GM04504 (cell line): ENCODE measurements around the gene SAMD1.
"Not testable (repeated sequence)": the region's sequence is repeated elsewhere in the genome, so short reads cannot be mapped to it uniquely, and the experiment has no call there.

Experiments used
- DNase-seq: peaks from one replicate; pipeline ENCODE4 v3.0.0-alpha.2; 2012; ENCODE audit warnings: low read depth

SAMD1 gene

DNA sequence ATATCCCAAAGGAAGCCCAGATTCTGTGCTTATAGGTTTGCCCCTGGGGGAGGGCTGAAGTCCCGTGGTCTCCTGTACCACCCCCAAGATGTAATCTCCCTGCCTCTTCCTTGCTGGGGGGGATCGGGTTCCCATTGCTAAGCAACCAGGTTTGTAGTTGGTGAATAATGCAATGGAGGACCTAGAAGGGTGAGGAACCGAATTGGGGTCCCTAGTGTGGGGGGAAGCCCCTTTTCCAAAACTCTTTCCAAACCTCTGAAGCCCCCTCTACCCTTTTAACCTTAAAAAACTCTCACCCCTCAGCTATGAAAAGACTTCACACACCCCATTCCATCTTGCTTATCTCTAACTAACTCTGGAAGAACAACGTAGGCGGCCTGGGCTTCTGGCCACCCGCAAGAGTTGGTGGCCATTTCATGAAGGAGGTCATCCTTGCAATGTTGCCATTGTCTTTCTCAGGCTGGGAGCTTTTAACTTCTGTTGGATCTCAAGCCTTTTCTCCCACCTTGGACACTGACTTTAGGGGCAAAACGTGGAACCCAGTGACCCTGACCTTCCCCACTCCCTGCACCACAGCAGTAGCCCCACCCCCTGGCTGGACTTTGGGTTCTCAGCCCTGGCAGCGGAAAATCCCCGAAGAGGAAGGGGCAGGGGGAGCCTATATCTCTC, 29.3 kb downstream of the SAMD1 start:
- DNase-seq = no peak

DNA sequence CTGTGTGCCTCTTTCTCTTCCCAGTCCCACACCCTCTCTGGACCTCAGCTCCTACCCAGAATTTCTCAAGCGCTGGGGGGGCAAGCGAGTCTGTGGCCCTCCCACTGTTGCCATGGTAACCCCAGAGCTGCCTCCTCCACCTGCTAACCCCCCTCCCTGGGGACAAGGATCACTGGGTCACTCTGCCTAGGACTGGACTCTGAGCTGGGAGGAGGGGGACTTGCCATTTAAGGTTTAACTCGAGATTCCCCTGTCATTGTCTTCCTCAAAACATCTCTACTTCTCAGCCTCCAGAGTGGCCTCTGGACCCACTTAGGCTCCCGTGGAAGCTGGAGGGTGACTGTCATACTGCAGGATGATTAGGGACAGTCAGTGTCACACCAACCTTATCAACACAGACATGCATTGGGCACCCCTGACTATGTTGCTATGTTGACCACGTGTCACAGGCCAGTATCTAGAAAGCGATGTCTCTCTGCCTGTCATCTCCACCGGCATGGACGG, 30.8 kb downstream of the SAMD1 start:
- DNase-seq = no peak

DNA sequence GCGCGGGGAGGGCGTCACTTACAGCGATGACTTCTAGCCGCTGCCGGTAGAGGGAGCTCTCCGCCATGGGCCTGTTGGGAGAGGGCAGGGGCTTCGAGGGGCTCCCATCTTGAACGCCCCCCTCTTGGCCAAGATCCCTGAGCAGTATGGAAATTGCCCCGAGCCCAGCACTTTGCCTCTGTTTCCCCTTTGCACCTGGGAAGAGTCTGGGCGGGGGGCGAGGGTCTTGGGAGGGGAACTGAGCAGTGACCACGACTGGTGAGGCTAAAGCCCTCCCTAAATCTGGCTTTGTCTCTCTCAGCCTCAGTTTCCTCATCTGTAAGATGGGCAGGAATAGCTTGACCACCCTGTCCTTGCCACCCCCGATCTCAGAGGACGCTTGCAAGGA, 31.5 kb downstream of the SAMD1 start:
- no peak for DNase-seq

DNA sequence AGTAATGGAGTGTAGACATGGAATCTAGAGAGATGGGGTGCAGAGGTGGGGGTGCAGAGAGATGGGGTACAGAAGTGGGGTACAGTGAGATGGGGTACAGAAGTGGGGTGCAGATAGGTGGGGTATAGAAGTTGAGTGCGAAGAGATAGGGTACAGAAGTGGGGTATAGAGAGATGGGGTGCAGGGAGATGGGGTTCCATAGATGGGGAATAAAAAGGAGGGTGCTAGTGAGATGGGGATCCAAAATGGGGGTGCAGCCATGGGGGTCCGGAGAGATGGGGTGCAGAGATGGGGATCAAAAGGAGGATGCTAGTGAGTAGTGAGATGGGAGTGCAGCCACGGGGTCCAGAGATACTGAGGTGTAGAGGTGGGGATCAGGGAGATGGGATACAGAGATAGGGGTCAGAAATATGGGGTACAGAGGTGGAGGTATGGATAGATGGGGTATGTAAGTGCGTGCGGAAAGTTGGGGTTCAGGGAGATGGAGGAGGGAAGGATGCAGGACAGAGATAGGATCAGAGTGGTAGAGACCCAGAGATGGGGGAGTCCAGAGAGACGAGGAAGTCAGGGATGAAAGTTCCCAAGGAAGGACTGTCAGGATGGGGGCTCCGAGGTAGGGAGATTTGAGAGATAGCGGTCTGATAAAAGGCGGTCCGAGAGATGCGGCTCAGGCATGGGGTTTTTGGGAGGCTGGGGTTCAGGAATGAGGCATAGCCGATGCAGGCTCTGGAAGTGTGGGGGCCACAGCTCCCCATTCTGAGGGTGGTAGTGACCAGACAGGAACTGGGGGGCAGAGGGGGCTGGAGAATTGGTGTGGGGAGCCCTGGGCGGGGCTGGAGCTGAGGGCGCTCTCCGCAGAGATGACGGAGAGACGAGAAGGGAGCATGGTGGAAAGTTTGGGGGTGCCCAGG, 32.1 kb downstream of the SAMD1 start:
- no peak for DNase-seq

DNA sequence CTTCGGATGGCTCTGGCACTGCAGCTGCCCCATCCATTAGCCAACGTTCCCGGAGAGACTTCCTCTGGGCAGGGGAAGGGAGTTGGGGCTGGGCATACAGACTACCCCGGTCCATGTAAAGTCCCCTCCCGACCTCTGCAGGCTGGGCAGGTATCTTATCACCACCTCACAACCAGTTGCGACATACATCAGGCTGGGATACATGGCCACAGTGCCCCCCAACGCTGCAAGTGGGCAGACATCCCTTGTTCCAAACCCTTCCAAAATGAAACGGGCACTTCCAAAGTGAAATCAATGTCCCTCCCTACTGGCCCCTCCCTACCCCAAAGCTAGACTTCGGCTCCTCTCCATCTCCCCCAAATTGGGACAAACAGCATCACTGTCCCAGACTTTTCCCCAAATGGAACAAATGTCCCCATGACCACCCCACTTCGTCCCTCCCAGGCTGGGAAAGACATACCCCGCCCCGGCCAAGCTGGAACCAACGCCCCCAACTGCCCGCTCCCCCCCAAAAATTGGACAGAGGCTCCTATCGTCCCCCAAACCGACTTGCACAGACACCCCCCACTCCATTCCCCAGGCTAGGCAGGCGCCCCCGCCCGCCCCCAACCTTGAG, 33.7 kb downstream of the SAMD1 start:
- DNase-seq = no peak

DNA sequence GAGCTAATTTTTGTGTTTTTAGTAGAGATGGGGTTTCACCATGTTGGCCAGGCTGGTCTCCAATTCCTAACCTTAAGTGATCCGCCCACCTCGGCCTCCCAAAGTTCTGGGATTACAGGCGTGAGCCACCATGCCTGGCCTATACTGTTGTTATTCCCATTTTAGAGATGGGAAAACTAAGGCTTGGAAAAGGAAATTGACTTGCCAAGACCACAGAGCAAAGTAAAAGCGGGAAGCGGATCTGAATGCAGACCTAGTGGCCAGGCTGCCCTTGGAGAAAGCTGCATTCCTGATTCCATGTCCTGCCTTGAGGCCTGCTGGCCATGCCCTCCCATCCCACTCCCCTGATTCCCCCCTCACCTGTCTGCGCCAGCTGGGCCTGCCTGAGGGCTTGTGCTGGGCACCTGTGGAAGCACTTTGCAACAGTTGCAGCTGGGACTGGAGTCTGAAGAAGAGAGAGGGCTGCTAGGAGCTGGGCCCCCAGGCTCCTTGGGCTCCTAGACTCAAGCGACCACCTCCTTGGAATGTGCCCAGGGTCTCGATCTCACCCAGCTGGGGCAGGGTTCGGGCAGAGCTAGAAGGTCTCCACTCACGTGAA, 34.4 kb downstream of the SAMD1 start:
- DNase-seq = no peak

DNA sequence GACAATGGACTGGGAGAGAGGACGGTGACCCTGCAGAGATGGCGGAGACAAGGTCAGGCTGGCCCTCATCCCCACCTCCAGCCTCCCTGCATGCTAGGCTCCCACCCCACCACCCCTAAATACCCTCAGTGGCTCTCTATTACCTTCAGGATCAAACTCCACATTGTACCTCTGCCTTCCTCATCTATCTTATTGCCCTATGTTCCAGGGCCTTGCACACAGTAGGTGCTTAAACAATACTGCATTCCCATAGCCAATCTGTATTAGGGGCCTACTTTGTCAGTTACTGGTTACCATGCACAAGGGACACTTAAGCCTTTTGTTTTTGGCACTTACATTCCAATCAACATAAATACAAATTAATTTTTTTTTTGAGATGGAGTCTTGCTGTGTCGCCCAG, 35.2 kb downstream of the SAMD1 start:
- DNase-seq = no peak

DNA sequence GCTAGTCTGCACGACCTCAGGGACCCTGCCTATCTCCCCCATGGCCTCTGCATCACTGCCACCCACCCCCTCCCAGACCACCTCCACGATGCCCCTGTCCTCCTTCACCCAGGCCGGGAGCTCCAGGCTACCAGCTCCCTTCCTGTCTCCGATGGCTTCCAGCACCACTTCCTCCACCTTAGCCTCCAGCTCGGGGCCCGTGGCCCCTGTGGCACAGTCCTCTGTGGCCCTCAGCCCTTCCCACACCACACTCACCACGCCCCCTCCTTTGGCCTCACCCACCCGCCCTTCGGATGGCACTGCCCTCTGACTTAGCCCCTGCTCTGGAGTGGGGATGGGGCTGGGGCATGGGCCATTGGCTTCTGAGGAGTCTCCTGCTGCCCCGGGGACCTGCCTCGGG, 35.8 kb downstream of the SAMD1 start:
- no peak for DNase-seq

DNA sequence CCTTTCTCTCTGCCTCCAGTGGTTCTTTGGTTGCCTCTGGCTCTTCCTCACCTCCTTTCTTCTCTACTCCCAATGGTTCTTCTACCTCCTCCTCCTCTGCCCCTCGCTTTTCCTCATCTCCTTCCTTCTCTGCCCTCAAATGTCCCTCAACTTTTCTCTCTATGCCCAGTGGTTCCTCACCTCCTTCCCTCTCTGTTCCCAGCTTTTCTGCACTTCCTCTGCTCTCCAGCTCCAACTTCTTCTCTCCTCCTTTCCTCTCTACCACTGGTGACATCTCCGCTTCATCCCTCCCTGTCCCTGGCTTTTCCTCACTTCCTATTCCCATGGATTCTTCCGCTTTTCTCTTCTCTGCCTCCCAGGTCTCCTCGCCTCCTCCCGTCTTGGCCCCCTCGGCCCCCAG, 36.5 kb downstream of the SAMD1 start:
- no peak for DNase-seq

DNA sequence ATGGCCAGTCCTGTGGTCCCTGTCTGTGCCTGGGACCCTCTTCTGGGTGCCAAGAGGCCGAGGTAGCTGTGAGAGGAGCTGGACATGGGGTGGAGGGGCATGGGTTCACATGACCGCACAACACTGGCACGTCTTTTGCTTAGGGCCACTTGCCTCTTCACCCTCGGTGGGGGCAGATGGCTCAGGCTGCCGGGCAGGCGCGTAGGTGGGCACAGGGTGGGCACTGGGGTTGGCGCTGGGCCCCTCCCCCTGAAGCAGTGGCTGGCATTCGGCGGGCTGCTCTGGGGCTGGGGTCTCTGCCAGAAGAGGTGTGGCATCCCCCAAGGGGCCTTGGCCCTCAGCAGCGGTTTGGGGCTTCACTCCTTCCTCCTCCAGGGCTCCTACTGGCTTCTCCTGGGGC, 37.1 kb downstream of the SAMD1 start:
- DNase-seq = no peak

DNA sequence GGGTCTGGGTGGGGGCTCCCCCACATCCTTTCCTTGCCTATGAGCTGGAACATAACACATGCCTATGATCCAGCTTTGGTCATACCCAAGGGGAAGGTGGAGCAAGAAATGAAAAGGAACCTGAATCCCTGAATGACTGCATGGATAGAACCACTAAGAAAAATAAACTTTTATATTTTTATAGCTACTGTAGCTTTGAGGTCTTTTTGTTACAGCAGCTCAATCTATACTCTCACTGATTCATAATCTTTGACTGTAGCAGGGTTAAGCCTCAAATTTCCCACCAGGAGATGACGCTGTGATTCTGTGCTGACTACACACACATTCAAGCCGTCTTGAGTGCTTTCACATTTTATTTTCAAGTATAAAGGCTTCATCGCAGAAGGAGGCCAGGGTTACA, 37.5 kb downstream of the SAMD1 start:
- no peak for DNase-seq

DNA sequence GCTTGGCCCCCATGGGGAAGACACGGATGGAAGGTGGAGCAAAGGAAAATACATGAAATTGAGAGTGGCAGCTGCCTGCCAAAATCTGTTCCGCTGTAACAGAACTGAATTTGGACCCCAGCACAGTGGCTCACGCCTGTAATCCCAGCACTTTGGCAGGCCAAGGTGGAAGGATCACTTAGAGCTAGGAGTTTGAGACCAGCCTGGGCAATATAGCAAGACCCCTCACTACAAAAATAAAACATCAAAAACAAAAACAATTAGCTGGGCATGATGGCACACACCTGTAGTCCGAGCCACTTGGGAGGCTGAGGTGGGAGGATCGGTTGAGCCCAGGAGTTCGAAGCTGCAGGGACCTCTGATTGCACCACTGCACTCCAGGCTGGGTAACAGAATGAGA, 38.1 kb downstream of the SAMD1 start:
- DNase-seq = no peak

DNA sequence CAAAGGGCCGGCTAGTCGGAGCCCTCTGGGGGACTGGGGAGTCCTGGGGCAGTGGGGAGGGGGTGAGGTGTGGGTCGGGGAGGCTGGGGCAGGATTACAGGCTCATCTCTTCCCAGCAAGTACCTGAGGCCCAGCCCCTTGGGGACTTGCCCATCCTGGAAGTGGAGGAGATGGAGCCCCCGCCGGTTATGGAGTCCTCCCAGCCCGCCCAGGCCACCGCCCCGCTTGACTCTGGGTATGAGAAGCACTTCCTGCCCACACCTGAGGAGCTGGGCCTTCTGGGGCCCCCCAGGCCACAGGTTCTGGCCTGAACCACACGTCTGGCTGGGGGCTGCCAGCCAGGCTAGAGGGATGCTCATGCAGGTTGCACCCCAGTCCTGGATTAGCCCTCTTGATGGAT, 38.6 kb downstream of the SAMD1 start:
- no peak for DNase-seq

DNA sequence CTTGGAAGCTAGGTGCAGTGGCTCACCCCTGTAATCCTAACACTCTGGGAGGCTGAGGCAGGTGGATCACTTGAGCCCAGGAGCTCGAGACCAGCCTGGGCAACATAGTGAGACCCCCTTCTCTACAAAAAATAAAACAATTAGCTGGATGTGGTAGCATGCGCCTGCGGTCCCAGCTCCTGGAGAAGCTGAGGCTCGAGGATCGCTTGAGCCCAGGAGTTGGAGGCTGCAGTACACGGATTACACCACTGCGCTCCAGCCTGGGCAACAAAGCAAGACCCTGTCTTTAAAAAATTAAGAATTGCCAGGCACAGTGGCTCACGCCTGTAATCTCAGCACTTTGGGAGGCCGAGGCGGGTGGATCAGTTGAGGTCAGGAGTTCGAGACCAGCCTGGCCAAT, 39.6 kb downstream of the SAMD1 start:
- not testable (repeated sequence) for DNase-seq

DNA sequence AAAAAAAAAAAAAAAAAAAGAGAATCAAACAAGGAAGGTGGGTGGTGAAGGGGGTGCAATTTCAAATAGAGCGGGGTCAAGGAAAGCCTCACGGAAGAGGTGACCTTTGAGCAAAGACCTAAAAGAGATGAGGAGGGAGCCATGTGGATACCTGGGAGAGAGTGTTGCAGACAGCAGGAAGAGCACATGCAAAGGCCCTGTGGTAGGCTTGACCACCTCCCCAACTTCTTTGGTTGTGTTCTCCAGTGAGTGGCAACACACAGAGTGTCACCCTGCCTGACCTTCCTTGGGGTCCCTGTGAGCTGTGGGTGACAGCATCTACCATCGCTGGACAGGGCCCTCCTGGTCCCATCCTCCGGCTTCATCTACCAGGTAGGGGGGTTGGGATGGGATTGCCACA, 40.0 kb downstream of the SAMD1 start:
- DNase-seq = no peak

DNA sequence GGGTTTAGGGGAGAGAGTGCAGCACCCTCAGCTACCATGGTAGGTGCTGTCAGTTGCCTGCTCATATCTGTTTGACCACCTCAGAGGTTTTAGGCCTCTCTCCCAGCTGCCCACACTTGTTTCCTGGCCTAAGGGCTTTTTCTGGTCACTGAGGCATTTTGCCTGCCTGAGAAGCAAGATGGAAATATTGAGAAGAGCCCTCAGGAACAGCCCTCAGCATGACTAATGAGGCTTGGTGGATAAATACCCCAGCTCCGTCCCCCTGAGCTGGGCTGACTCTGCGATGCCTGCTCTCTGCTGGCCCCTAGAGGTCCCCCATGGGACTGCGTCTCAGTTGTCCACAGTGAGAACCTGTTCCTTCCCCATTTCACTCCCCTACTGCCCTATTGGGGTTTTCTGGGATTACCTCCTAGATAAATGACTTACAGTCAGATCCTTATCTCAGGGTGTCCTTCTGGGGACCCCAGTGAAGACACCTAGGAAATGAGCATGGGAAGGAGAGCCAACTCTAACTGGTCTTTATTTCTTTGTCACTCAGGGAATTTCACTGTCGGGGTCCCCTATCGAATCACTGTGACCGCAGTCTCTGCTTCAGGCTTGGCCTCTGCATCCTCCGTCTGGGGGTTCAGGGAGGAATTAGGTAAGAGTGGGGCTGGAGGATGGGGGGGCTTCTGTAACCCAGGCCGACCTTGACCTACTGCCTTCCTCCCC, 42.0 kb downstream of the SAMD1 start:
- no peak for DNase-seq

DNA sequence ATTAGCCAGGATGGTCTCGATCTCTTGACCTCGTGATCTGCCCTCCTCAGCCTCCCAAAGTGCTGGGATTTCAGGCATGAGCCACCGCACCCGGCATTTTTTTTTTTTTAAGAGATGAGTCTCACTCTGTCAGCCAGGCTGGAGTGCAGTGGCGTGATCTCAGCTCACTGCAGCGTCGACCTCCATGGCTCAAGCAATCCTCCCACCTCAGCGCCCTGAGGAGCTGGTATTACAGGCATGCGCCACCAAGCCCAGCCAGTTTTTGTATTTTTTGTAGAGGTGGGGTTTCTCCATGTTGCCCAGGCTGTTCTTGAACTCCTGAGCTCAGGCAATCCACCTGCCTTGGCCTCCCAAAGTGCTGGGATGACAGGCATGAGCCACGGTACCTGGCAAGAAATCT, 42.7 kb downstream of the SAMD1 start:
- not testable (repeated sequence) for DNase-seq

DNA sequence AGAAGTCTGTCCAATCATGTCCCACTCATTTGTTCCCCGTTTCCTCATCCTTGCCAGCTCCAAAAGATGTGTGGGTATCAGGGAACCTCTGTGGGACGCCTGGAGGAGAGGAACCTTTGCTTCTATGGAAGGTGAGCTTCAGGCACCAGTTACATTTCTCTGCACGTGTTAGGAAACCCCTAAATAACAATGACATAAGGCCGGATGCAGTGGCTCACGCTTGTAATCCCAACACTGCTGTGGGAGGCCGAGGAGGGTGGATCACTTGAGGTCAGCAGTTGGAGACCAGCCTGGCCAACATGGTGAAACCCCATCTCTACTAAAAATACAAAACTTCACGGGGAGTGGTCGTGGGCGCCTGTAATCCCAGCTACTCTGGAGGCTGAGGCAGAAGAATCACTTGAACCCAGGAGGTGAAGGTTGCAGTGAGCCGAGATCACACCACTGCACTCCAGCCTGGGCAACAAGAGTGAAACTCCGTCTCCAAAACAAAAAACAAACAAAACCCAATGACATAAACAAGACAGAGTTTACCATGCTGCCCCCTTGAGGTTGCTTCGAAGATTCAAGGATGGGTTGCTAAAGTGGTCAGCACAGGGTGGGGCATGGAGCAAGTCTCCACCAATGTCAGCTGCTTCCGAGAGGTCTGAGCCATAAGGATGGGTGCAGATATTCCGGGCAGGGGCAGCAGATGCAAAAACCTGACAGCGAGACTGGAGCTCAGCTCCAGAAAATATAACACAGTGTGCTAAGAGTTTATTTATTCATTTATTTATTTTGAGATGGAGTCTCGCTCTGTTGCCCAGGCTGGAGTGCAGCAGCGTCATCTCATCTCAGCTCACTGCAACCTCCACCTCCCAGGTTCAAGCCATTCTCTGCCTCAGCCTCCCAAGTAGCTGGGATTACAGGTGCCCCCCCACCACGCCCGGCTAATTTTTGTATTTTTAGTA, 47.6 kb downstream of the SAMD1 start:
- DNase-seq = peak; percentile 78

DNA sequence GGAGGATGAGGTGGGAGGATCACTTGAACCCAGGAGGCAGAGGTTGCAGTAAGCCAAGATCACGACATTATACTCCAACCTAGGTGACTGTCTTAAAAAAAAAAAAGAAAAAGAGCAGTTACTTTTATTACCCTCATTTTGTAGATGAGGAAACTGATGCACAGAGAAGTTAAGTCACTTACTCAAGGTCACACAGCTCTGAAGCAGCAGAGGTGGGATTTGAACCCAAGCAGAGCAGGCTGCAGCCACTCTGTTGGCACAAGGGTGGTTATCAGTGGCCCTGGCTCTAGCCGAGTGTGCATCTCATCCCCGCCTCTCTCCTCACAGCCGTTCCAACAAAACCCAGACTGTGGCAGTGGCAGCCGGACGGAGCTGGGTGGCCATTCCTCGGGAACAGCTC, 51.4 kb downstream of the SAMD1 start:
- no peak for DNase-seq
